Lower lobe of right lung (tissue), 2 donors: ENCODE data around the gene VPS18. TPM values are rescaled to one million over a fixed set of nuclear protein-coding genes. Genes with fewer than 3 reads are reported as not detected.
A peak's percentile ranks its signal among the peaks of the same experiment; 100 is the strongest.

ENCODE experiments used
- ATAC-seq, 2 donors: fragments of 200-7000 bp; cut with Tn5 transposase; one replicate each; pipeline ENCODE4 v1.9.1; 2020 to 2022; ENCODE audit warnings: mild to moderate bottlenecking in 2 of 2, moderate library complexity in 2 of 2
- DNase-seq: peaks from one replicate; pipeline ENCODE4 v3.0.0-alpha.2; 2020
- H3K27ac ChIP-seq: fragments of 200-600 bp; one replicate; pipeline ENCODE4 v1.8.0; 2022
- H3K27me3 ChIP-seq: fragments of 200-600 bp; one replicate; pipeline ENCODE4 v1.8.0; 2022; ENCODE audit warnings: low read depth
- H3K36me3 ChIP-seq: fragments of 200-600 bp; one replicate; pipeline ENCODE4 v1.8.0; 2022; ENCODE audit warnings: mild to moderate bottlenecking
- H3K4me1 ChIP-seq: fragments of 200-600 bp; one replicate; pipeline ENCODE4 v1.8.0; 2022
- H3K4me3 ChIP-seq: fragments of 200-600 bp; one replicate; pipeline ENCODE4 v1.8.0; 2022; ENCODE audit warnings: mild to moderate bottlenecking
- H3K9me3 ChIP-seq: fragments of 200-600 bp; one replicate; pipeline ENCODE4 v1.8.0; 2022
- intact Hi-C: fragments of 100-400 bp; cut with DNase I; formaldehyde crosslinking; loops from one replicate; pipeline ENCODE4 v1.11.0; 2022
- total RNA-seq: library from RNA; stranded (reverse); fragmentation: NEBNext Ultra II Directional; extraction: Animal tissue kit (Norgen Biotek cat#: 25700); gene quantifications from one replicate; pipeline ENCODE4 v1.2.1, GENCODE V29; 2021
- TF ChIP-seq, protein P1 (sequence below): fragments of 200-600 bp; IDR thresholded peaks from one replicate; pipeline ENCODE4 v1.8.0; 2022; ENCODE audit warnings: antibody characterized with exemption, mild to moderate bottlenecking
- donor health status: DM: no; HTN: yes; CAD: no; lungs with severe emphysema.

Gene VPS18
- total RNA-seq, 1 donor from 2014 or later, result 24.0 TPM

DNA sequence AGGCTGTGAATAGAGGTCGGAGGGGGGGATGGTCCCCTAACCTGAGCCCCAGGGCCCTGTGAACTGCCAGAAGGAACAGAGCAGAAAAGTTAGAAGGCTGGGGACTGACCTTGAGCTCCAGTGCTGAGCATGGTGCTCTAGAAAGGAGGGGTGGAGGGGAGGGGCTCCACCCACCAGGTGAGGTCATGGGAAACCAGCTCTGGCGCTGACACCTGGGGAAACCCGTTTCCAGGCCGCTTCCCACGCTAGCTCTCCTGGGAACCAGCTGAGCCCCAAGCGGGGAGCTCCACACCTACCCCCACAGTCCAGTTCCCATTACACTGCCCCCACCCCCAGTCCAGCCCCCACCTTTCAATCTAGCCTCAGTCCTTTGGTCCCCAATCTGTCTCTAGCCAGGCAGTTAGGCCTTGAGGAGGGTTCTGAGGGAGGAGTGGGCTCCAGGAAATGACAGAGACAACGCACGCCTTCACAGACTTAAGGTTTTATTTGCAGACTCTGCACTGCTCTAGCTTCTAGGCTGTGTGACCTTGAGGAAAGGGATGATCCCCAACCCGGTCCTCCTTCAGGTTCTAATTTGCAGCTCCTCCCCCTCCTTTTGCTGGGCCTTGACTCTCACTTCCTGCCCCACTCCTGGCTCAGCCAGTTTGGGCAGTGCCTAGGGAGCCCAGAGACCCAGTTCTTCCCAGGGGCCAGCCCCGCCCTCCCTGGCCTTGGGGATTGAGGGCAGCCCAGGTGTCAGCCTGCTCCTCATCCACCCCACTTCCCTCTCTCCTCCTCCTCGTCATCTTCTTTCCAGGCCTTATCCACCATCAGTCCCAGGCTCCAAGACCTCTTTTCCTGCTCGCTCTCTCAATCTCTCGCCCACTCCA, 22.3 kb upstream of the VPS18 start:
- peaks cover 4% of the 10 kb centered on the region for H3K27me3 ChIP-seq
- DNase-seq (peak; percentile 65), ATAC-seq (peak; percentile 79 to 82)
- H3K27ac ChIP-seq, result no peak overlapping the region
- intact Hi-C loops, result no loop called here
- H3K4me3 ChIP-seq, result no peak overlapping the region
- H3K9me3 ChIP-seq, result no peaks in the 10 kb centered on the region
- H3K4me1 ChIP-seq, result peaks cover 15% of the 10 kb centered on the region
- H3K36me3 ChIP-seq, result no peaks in the 10 kb centered on the region
- TF ChIP-seq, protein P1, sequence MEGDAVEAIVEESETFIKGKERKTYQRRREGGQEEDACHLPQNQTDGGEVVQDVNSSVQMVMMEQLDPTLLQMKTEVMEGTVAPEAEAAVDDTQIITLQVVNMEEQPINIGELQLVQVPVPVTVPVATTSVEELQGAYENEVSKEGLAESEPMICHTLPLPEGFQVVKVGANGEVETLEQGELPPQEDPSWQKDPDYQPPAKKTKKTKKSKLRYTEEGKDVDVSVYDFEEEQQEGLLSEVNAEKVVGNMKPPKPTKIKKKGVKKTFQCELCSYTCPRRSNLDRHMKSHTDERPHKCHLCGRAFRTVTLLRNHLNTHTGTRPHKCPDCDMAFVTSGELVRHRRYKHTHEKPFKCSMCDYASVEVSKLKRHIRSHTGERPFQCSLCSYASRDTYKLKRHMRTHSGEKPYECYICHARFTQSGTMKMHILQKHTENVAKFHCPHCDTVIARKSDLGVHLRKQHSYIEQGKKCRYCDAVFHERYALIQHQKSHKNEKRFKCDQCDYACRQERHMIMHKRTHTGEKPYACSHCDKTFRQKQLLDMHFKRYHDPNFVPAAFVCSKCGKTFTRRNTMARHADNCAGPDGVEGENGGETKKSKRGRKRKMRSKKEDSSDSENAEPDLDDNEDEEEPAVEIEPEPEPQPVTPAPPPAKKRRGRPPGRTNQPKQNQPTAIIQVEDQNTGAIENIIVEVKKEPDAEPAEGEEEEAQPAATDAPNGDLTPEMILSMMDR, result no peak

DNA sequence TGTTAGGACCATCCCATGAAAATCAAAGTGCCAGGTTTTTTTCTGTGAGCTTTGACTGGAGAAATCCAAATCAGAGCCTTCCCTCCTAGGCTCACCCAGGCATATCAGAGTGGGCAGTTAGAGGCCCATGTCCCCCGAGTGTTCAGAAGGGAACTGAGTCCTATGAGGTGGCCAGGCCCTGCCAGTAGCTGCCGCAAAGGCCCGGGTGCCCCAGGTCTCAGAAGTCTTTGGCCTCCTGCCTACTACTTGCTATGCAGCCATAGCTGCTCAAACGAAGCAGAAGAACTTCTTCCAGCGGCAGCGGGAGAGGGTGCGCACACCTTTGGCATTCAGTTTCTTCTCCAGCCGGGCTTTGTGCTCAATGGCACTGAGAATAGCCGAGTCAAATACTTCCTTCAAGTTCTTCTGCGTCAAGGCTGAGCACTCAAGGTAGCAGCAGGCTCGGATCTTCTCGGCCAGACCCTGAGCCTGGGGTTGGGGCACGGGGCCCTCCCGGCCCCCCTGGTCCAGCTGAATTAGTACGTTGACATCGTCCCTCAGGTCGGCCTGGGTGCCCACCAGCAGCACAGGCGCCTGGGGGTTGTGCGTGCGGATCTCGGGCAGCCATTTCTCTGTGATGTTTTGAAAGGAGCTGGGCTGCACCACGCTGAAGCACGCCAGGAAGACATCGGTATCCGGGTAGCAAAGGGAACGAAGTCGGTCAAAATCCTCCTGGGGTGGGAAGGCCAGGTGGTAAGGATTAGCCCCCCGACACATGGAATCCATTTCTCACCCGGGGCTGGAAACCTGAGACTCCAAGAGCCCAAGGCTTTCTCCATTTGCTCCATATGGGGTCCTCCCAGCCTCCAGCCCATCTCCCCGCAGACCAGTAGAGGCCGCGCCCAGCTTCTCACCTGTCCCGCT, 21.2 kb upstream of the VPS18 start:
- Histone ChIP-seq H3K27me3 (peaks cover 4% of the 10 kb centered on the region), H3K36me3 (no peaks in the 10 kb centered on the region), H3K4me3 (peak overlapping the region; percentile 65), H3K27ac (no peak overlapping the region), H3K4me1 (peaks cover 15% of the 10 kb centered on the region), H3K9me3 (no peaks in the 10 kb centered on the region)
- no peak for ATAC-seq
- intact Hi-C loops, result no loop called here
- TF ChIP-seq, protein P1, result no peak
- no peak for DNase-seq

DNA sequence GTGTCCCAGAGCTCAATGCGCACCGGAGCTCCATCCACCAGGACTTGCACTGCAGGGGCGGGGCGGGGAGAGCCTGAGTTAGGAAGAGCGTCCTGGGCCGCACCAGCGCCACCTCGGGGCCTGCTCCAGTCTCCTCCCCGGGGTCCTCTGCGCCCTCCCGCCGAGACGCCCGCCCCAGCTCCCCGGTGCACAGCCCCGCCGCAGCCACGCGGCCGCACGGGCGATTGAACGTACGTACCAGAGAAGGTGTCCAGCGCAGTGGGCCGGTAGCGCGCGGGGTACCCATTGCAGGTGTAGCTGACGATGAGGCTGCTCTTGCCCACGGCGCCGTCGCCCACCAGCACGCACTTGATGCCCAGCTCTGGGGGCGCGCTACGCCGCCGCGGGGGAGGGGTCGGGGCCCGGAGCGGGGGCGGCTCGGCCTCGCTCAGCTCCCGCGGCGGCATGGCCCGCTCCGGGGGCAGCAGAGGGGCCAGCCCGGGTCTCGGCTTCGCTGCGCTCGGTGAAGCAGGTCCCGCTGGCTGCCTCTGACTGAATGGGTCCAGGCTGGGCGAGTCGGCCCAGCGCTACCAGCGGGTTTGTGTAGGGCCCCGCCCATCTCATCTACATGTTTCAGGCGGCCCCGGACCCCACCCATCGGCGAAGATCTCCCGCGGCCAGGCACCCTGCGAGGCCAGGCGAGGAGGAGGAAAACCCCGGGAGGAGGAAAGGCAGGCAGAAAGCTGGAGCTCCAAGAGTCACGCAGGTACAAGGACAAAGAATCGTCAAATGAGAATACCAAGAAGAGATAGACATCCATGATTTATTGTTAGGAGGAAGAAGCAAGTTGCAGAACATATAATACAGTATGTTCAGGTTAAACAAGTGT, 20.3 kb upstream of the VPS18 start, which contains the start of gene RHOV:
Gene RHOV (minus strand): TSS at position 541 of the 868 bp plus-strand sequence. CDS start 95 bp downstream, at position 446.
- ATAC-seq, result peak; percentile 84 to 87
- H3K27ac ChIP-seq, result no peak within 1 kb of the TSS
- intact Hi-C loops, result no loop called here

DNA sequence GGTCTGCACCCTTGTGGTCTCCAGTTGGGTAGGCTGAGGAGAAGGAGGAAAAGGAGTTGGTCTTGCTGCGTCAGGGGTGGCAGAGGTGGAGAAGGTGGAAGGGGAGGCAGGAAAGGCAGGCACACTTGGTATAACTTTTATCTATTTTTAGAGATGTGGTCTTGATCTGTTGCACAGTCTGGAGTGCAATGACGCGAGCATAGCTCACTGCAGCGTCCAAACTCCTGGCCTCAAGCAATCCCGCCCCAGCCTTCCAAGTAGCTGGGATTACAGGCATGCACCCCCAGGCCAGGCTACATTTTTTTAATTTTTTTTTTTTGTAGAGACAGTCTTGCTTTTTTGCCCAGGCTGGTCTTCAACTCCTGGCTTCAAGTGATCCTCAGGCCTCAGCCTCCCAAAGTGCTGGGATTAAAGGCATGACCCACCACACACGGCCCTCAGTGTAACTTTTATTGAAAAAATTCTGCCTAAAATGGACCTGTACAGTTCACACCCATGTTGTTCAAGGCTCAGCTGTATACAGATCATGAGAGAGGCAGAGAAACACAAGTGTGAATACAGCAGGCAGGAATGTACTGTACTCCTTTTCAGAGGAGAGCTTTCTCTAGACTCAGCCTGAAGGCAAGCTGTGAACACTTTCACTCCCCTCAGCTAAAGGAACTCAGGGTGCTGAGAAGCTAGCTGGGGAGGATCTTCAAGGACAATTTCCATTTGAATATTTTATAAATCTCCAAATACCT, 18.1 kb upstream of the VPS18 start:
- ATAC-seq (no peak), DNase-seq (no peak)
- H3K4me3 ChIP-seq, result no peak overlapping the region
- H3K4me1 ChIP-seq, result peaks cover 15% of the 10 kb centered on the region
- TF ChIP-seq, protein P1, result no peak
- H3K27me3 ChIP-seq, result peaks cover 4% of the 10 kb centered on the region
- H3K9me3 ChIP-seq, result no peaks in the 10 kb centered on the region
- H3K36me3 ChIP-seq, result no peaks in the 10 kb centered on the region
- intact Hi-C loops, result no loop called here
- H3K27ac ChIP-seq, result no peak overlapping the region

More for the DNA sequence above, 20.3 kb upstream of the VPS18 start, which contains the start of gene RHOV:
- Histone ChIP-seq H3K9me3 (no peaks in the 10 kb centered on the region), H3K4me1 (peaks cover 15% of the 10 kb centered on the region), H3K27me3 (peaks cover 4% of the 10 kb centered on the region), H3K36me3 (no peaks in the 10 kb centered on the region), H3K4me3 (peak within 1 kb of the TSS; percentile 65)
- DNase-seq, result peak; percentile 80
- TF ChIP-seq, protein P1, result peak; percentile 36
